Endothelial cell of umbilical vein (primary cell): Measurements from ENCODE around the gene CBX5. TPM values are rescaled to one million over a fixed set of nuclear protein-coding genes. Genes with fewer than 3 reads are reported as not detected.

Experiments
- BruUV-seq: library from RNA; stranded (reverse); fragments of 400-500 nt; replicated peaks from 2 replicates; lab custom pipeline; 2021; lab: Mats Ljungman, UMichigan
- CTCF ChIA-PET: fragments of 300-600, 350-600 bp; sonication (Branson Sonifier 250); formaldehyde crosslinking; loops from one replicate; lab custom pipeline; 2021; ENCODE audit warnings: antibody characterized with exemption, inconsistent platforms; lab: Charles Lee
- POLR2A ChIA-PET: fragments of 300-600, 350-600 bp; sonication (Branson Sonifier 250); formaldehyde crosslinking; loops from one replicate; lab custom pipeline; 2021; ENCODE audit warnings: antibody characterized with exemption, inconsistent platforms; lab: Charles Lee
- DNase-seq: peaks from one replicate; pipeline ENCODE4 v3.0.0-alpha.2; 2011; ENCODE audit warnings: low read depth, low spot score
- FAIRE-seq: peaks from 2 replicates; lab custom pipeline; 2011; peaks lifted over from hg19 to GRCh38; lab: Jason Lieb, UNC
- H2AFZ ChIP-seq: 2 replicates; pipeline ENCODE4 v1.6.0; 2012; ENCODE audit warnings: low read depth, low read length, control low read depth, inconsistent platforms
- H3K27ac ChIP-seq: 2 replicates; pipeline ENCODE4 v1.5.1; 2011; ENCODE audit warnings: low read depth, mild to moderate bottlenecking, control low read depth, low read length, moderate library complexity; ENCODE audit not compliant: insufficient read depth
- H3K27me3 ChIP-seq, 2 experiments: 2 replicates each; pipeline versions ENCODE4 v1.6.0 to v1.6.1; 2011; ENCODE audit warnings: low read length in 2 of 2, mixed read lengths in 1 of 2; ENCODE audit not compliant: control insufficient read depth in 2 of 2, insufficient read depth in 2 of 2
- H3K36me3 ChIP-seq, 2 experiments: 2 replicates in 1 of 2; 3 replicates in 1 of 2; pipeline ENCODE4 v1.5.1; 2011; ENCODE audit warnings: low read length in 2 of 2, mild to moderate bottlenecking in 1 of 2, moderate library complexity in 1 of 2; ENCODE audit not compliant: control insufficient read depth in 2 of 2, insufficient read depth in 2 of 2; ENCODE audit errors: extremely low read depth in 1 of 2
- H3K4me1 ChIP-seq: 3 replicates; pipeline ENCODE4 v1.5.1; 2011; ENCODE audit warnings: mild to moderate bottlenecking, low read length; ENCODE audit not compliant: control insufficient read depth, insufficient read depth; ENCODE audit errors: extremely low read depth
- H3K4me2 ChIP-seq: 2 replicates; pipeline ENCODE4 v1.6.1; 2011; ENCODE audit warnings: low read length, control low read depth, mixed read lengths; ENCODE audit not compliant: insufficient read depth
- H3K4me3 ChIP-seq, 3 experiments: fragments of 200-600 bp in 1 of 3; sonication (generic), shearing (Covaris generic) in 1 of 3; replicated peaks in 1 of 3; 2 replicates each; pipeline ENCODE4 v1.5.1; 2011 to 2016; ENCODE audit warnings: control low read depth in 3 of 3, low read length in 3 of 3, mild to moderate bottlenecking in 2 of 3, inconsistent platforms in 1 of 3, low read depth in 1 of 3, moderate library complexity in 1 of 3; ENCODE audit not compliant: insufficient read depth in 1 of 3
- H3K79me2 ChIP-seq: 2 replicates; pipeline ENCODE4 v1.6.0; 2012; ENCODE audit warnings: low read length, inconsistent platforms; ENCODE audit not compliant: control insufficient read depth, insufficient read depth
- H3K9ac ChIP-seq: replicated peaks from 2 replicates; pipeline ENCODE3; 2011; ENCODE audit warnings: low read length, control low read depth; ENCODE audit not compliant: insufficient read depth; ENCODE audit errors: extremely low read depth
- H3K9me1 ChIP-seq: replicated peaks from 3 replicates; pipeline ENCODE4 v1.6.0; 2011; ENCODE audit warnings: mild to moderate bottlenecking, low read length; ENCODE audit not compliant: control insufficient read depth, insufficient read depth; ENCODE audit errors: extremely low read depth
- H3K9me3 ChIP-seq: replicated peaks from 2 replicates; pipeline ENCODE4 v1.5.1; 2012; ENCODE audit warnings: low read length, inconsistent platforms; ENCODE audit not compliant: control insufficient read depth, insufficient read depth
- H4K20me1 ChIP-seq: replicated peaks from 2 replicates; pipeline ENCODE3; 2011; ENCODE audit warnings: mild to moderate bottlenecking, low read length; ENCODE audit not compliant: control insufficient read depth, insufficient read depth; ENCODE audit errors: extremely low read depth
- EZH2 ChIP-seq: IDR thresholded peaks from 2 replicates; pipeline ENCODE4 v1.6.1; 2012; ENCODE audit warnings: borderline replicate concordance, low read depth, mild to moderate bottlenecking, moderate library complexity, low read length, inconsistent platforms; ENCODE audit not compliant: severe bottlenecking
- JUN ChIP-seq: IDR thresholded peaks from 2 replicates; pipeline ENCODE4 v1.6.1; 2011; ENCODE audit warnings: borderline replicate concordance, low read depth; ENCODE audit not compliant: insufficient read length, insufficient read depth
- POLR2A ChIP-seq: IDR thresholded peaks from 2 replicates; pipeline ENCODE4 v1.6.1; 2012; ENCODE audit warnings: low read depth, mild to moderate bottlenecking, control low read depth, low read length
- POLR2AphosphoS5 ChIP-seq: IDR thresholded peaks from 2 replicates; pipeline ENCODE4 v1.6.1; 2012; ENCODE audit warnings: low read depth, mild to moderate bottlenecking, control low read depth, low read length, moderate library complexity; ENCODE audit not compliant: insufficient read depth
- dilution Hi-C: fragments of 300-500 bp; cut with MboI; formaldehyde crosslinking; loops from one replicate; pipeline ENCODE4 v1.15.0; 2019; ENCODE audit warnings: low sequenced_read_pairs; ENCODE audit not compliant: extremely low pct_ligation_motif_present
- intact Hi-C: fragments of 100-400 bp; cut with micrococcal nuclease; formaldehyde crosslinking; loops from one replicate; pipeline ENCODE4 v1.10.0; 2022
- polyA plus RNA-seq, 4 experiments: library from polyadenylated mRNA; depleted of rRNA in 3 of 4; stranded (reverse) in 3 of 4; unstranded in 1 of 4; fragments of >200 nt; gene quantifications; 2 replicates each; pipeline versions ENCODE4 v1.2.1 to v1.2.3, GENCODE V29; 2011 to 2012; ENCODE audit warnings: missing spikeins in 1 of 4
- total RNA-seq: library from RNA; stranded (reverse); gene quantifications from 2 replicates; pipeline ENCODE4 v1.2.3, GENCODE V29; 2021

The CBX5 gene
- total and polyA plus RNA-seq, 2 donors (not counting 3 experiments of a cell fraction or from before 2014, with no cell fraction given) = 22.8 to 111 TPM

- CTCF ChIA-PET = interaction anchor here (0.5 to 3.8 kb wide), 13 partner anchors 9 to 187 kb away, joined by 3 to 20 read pairs (median 5); partner anchors contain the start of genes COPZ1 and NFE2
- DNase-seq (no peak), FAIRE-seq (no peak)
- Histone ChIP-seq H3K79me2 (peaks cover 30% of the 10 kb centered on the region), H3K4me1 (peaks cover 29% of the 10 kb centered on the region), H3K9me3 (no peaks in the 10 kb centered on the region), H3K27me3 (no peaks in the 10 kb centered on the region), H3K4me2 (no peak overlapping the region), H3K9ac (no peak overlapping the region), H3K27ac (no peak overlapping the region), H3K36me3 (peaks cover 20 to 33% of the 10 kb centered on the region in 2 experiments), H3K9me1 (no peaks in the 10 kb centered on the region), H2AFZ (no peak overlapping the region), H3K4me3 (no peak overlapping the region), H4K20me1 (peaks cover 13% of the 10 kb centered on the region)
- TF ChIP-seq POLR2AphosphoS5 = peak; percentile 78
- no peak for TF ChIP-seq JUN
- TF ChIP-seq EZH2 = no peak
- peak; percentile 73 for TF ChIP-seq POLR2A
- no TSS peak for BruUV-seq
- intact Hi-C loops (no loop called here), dilution Hi-C loops (no loop called here)
- POLR2A ChIA-PET = interaction anchor here (0.6 to 5.8 kb wide), 6 partner anchors 7 to 81 kb away, joined by 3 to 22 read pairs (median 4); partner anchors contain the start of genes CBX5, COPZ1 and HNRNPA1
Observed at GRCh38 chr12:54287261-54288157, 7.6 kb upstream of the CBX5 start.
